Fibroblast of lung (primary cell): Measurements from ENCODE around the gene MTG2.

Experiments used
- EZH2 ChIP-seq: IDR thresholded peaks from 2 replicates; pipeline ENCODE4 v1.5.1; 2012; ENCODE audit warnings: low read length, control low read depth, mild to moderate bottlenecking; ENCODE audit errors: missing control alignments
- TF ChIP-seq, protein P1 (sequence below), 2 donors: IDR thresholded peaks in 1 of 2; conservative IDR thresholded peaks in 1 of 2; 1 replicate in 1 of 2; 2 replicates in 1 of 2; pipeline ENCODE4 v1.5.1; 2011 to 2012; ENCODE audit warnings: low read length in 2 of 2, control low read depth in 1 of 2, inconsistent platforms in 1 of 2, low read depth in 1 of 2, mild to moderate bottlenecking in 1 of 2

- TF ChIP-seq, protein P1, sequence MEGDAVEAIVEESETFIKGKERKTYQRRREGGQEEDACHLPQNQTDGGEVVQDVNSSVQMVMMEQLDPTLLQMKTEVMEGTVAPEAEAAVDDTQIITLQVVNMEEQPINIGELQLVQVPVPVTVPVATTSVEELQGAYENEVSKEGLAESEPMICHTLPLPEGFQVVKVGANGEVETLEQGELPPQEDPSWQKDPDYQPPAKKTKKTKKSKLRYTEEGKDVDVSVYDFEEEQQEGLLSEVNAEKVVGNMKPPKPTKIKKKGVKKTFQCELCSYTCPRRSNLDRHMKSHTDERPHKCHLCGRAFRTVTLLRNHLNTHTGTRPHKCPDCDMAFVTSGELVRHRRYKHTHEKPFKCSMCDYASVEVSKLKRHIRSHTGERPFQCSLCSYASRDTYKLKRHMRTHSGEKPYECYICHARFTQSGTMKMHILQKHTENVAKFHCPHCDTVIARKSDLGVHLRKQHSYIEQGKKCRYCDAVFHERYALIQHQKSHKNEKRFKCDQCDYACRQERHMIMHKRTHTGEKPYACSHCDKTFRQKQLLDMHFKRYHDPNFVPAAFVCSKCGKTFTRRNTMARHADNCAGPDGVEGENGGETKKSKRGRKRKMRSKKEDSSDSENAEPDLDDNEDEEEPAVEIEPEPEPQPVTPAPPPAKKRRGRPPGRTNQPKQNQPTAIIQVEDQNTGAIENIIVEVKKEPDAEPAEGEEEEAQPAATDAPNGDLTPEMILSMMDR (conservative IDR thresholded peaks at IDR 0.05 in 1 of 2, IDR thresholded peaks at IDR 0.05 in 1 of 2; ENCODE audit: low read depth in 1 of 2, low read length in 2 of 2) = no peak
- TF ChIP-seq EZH2 = no peak
These were observed 55.9 kb downstream of the MTG2 start for GRCh38 chr20:62238569-62239277.
